ENCODE measurements around the gene COL12A1.

Gene COL12A1

DNA sequence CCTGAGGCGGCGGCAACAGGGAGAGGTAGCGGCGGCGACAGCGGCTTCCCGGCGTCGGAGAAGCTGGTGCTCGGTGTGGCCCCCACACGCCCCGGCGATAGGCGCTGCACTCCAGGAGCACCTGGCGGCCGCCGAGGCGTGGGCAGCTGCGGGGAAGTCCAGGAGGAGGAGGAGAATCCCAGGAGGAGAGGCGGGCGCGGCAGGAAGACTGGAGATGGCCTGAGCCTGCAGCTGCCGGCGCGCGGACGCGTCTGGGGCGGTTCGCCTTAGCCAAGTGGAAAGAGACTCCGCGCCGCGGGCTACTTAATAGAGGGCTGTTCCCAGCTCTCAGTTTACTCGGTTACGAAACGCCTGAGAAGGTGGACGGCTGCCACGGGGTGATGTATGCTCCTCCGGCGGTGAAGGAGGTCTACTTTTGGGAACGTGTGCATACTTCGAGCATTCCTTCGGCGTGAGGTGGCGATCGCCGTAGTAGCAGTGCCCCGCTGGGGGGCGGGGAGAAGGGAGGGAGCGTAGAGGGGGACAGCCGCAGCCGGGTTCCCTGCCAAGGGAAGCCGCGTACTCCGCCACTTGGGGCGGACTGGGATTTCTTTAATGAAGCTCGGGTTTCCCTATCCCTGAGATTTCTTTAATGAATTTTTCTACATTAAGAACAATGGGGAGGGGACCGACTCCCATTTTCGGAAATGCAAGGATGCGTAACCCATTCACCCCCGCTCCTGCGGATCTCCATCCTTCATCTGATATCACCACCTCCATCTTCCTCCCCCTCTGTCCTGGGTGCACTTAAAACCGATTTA lies at the start of gene COL12A1:
COL12A1 (minus strand) TSS at position 278 of the 800 bp plus-strand sequence. CDS start 3,261 bp downstream, outside the sequence.
- FAIRE-seq (peak; percentile 79), DNase-seq (ENCODE audit: low spot score) (peak; percentile 93)

DNA sequence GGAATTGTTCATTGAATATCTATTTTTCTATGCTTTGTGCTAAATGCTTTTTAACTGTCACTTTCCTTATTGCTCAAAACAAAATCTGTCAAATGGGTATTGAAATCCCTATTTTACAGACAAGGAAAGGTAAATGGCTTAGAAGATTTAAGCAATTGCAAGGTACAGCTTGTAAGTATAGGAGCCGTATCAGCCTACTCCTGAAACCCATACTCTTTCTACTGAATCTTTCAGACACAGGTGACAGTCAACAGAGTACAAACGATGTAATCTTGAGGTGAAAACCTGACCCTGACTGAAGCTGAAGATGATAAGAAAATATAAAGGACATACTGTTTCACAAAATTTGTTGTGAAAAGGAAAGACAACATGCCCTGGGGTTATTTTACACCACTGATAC lies 44.7 kb upstream of the COL12A1 start:
- FAIRE-seq (no peak), DNase-seq (ENCODE audit: low spot score) (no peak)

DNA sequence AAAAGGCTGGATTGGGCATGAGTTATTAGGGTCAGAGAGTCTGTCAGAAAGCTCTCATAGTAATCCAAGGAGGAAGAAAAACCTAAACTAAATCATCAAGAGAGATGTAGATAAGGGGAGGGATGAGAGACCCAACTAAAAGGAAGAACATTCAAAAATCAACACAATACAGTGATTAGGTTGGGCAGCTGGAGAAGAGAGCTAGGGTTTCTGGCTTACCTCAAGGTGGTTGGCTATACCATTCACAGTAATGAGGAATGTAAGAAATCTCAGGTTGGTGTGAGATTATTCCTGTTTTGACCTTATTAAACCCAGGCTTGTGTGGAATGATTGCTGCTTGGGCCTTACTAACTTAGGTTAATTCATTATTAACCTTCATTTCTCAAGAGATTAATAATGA lies 44.0 kb upstream of the COL12A1 start:
- DNase-seq (ENCODE audit: low spot score) (no peak), FAIRE-seq (no peak)

DNA sequence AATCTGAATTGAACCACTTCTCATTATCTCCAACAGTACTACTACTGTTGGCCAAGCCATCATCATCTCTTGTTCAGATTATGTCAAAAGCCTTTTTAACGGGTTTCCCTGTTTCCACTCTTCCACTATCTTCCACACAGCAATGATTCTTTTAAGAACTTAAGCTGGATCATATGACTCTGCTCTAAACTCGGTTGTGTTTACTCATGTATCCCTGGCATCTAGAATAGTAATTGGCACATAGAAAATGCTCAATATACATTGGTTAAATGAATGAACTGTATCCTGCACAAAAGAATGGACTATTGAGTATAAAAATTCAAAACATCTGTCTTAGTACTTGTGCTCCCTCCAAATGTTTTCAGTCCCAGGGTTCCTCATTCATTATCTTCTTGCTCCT lies 40.5 kb upstream of the COL12A1 start:
- DNase-seq (ENCODE audit: low spot score), result no peak
- FAIRE-seq, result no peak

DNA sequence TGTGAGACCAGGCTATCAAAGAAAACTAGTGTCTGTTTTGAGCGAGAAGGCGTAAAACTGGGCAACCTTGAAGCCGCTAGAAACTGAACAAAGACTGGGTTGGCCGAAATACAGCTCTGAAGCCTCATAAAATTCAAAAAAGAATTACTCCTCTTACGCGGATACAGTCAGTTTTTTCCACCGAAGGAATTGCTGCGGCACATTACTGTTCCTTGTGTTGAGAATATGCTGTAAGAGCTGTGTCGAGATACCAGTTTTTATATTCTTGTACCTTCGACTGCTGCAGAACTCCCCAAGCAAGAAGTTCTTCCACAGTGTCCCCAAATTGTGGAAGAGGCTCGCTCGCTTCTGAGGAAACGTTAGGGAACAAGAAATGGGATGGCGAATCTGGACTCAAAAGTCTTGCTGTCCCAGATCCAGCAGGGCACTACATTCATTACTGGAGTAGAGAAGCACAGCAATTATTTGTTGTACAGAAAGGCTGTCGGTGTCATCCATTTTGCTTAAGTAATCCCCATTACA lies 38.3 kb upstream of the COL12A1 start:
- peak; percentile 11 for DNase-seq (ENCODE audit: low spot score)
- no peak for FAIRE-seq

DNA sequence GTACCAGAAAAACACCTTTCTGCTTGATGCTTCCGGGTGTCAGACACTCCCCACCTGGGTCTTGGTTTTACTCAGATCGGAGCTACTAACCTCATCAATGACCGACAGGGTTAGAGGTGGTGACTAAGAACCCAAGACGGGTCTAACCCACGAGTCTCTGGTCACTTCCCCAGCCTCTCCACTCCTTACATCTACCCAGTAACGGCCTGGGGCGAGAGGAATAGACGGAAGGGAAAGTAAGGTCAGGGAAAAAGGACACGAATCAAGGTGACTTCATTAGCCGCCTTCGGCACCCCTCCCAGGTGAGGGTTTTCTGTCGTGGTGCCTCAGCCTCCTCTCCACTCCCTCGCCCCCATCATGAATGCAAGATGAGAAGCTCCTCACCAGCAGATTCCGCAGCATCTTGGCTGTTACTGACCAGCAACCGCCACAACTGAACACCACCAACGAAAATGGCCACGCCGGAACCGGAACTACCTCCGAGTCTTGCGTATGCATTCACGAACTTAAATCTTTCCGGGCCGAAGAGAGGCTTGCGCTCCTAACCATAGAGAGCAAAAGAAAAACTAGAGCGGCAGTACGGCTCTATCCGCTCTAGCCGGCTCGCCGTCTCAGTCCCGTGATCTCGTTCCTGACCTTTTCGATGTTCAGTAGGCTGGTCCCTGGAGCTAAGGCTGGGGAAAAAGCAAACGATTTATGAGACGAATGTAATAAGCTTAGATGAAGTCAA lies 37.6 kb upstream of the COL12A1 start, which contains the start of gene COX7A2:
COX7A2 (minus strand) TSS at position 469 of the 730 bp plus-strand sequence; CDS start at position 402, 67 bp downstream.
- DNase-seq (ENCODE audit: low spot score) (peak; percentile 89), FAIRE-seq (peak; percentile 23)

DNA sequence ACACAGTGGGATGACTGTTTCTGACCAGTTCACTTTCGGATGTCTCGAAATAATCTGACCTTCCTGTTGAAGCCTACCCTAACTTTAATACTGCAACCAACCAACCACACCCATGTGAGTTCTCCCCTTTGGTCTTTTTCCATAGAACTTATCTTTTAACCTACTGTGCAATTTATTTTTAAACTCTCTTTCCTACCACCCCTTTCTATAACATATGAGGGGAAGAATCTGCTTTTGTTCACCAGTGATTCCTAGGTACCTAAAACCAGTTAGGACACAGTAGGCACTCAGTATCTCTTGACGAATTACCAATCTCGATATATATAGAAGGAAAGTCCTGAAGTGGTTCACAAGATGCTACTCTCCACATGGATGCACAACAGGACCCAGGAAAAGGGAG lies 30.8 kb upstream of the COL12A1 start:
- FAIRE-seq (no peak), DNase-seq (ENCODE audit: low spot score) (no peak)

DNA sequence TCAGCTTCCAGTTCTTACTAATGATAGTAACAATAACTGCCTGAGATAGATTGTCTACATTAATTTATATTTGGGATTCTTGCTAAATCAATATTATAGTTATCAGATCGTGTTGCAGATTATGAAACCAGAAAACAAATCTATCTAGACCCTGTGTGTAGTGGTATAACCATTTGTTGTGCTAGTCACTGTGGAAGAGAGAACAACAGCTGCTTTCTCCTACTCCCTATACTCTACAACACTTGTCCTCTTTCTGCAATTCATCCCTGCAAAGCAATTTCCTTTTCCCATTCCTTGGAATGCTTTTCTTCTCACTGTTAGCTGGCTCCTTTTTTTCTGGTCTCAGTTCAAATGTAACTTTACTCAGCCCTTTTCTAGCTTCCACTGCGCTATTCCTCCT lies 29.4 kb upstream of the COL12A1 start:
- no peak for DNase-seq (ENCODE audit: low spot score)

DNA sequence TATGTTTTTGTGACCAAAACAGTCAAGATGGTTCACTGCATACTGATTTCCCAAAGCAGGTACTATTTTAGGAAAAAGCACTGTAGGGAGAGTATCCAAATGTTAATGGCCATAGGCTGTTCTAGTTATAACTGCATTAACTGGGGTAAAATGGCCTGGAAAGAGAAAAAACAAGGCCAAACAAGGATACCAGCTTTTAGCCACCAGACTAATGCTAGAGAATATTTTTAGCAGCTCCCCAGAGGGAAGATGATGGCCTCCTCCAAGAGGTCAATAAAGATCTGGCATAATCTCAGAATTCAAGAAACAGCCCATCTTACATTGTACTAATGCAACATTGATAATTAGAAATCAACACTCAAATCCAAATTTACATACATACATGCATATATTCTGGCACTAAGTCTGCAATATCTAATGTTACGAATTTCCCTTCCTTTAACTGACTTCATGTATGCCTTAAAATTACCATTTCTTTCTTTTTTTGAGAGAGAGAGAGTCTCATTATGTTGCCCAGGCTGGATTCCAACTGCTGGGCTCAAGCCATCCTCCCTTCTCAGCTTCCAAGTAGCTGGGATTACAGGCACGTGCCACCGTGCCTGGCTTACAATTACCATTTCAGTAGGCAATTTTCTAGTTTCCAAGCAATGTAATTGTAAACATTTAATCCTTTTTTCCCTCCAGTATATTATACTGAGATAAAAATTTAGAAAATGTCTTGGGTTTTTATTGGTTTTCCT lies 28.4 kb upstream of the COL12A1 start:
- DNase-seq (ENCODE audit: low spot score) (no peak), FAIRE-seq (no peak)

More for the DNA sequence above, 29.4 kb upstream of the COL12A1 start:
- FAIRE-seq, result no peak

DNA sequence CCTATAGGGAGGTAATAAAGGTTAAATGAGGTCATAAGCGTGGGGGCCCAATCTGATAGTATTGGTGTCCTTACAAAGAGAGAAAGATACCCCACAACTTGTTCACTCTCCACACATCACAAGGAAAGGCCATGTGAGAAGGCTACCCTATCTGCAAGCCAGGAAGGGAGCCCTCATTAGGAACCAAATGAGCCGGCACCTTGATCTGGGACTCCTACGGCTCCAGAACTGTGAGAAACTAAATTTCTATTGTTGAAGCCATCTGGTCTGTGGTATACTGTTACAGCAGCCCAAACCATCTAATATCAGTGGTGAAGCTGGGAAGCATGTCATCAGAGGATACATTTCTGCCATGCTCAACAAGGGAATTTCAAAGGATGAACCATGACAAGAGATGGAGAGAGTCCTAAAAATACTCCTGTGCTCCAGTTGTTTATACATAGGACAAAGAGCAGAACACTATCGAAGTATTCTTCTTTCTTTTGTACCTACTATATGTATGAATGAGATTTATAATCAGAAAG lies 27.3 kb upstream of the COL12A1 start:
- FAIRE-seq (no peak), DNase-seq (ENCODE audit: low spot score) (no peak)

DNA sequence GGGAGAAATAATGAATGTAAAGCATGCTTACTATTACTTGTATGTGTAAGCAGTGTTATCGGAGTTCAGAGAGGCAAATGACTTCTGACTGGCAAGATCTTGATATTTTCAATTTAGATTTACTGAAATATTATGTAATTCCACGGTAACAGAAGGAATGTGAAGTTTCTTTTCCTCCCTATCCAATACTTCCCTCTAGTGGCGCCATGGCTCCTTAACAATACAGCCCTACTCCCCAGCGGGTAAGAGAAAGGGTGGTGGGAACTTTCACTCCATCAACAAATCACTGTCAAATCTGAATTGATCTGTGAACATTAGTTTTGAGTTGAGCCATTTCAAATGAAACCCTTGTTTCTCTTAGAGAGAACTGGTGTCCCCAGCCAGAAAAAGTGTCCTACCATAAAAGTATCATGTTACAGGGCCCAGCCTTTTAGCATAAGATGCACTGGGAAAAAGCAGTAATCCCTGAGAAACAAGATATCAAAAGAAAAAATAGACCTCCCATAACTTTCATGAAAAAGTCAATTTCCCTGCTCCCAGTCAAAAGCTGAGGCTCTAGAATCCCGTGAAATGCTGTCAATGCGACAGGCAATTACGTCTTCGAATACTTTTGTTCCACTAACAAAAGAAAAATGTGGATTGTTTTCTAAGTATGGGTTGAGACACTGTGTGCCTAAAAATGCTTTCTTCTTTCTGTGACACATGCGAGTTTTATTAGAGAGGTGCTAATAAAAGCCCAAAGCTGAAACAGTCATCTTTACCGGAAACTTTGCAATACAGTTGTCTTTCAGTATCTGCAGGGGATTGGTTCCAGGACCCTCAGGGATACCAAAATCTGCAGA lies 24.9 kb upstream of the COL12A1 start:
- FAIRE-seq (no peak), DNase-seq (ENCODE audit: low spot score) (peak; percentile 63)

DNA sequence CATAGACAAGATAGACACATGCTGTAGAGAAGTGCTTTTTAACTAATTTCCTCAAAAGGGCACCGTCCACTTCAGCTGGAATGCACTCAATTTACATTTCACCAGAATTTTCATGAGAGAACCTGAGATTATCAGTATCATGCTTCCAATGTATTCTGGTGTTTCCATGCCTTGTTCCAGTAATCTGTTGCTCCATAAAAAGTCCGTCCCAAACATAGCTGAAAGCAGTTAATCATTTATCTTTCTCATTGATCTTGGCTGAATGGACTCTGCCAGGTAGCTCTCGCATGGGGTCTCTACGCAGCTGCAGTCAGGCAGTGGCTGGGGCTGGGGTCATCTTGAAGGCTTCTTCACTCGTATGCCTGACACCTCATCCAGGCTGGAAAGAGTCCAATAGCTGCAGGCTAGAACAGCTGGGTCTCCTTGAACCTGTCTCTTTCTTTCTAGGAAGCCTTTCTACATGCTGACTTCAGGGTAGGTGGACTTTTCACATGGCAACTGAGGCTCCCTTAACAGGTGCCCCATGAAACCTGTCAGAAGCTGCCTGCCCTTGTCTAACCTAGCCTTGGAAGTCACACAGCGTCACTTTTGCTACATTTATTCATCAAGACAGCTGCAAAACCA lies 18.6 kb upstream of the COL12A1 start:
- DNase-seq (ENCODE audit: low spot score) (no peak), FAIRE-seq (no peak)

DNA sequence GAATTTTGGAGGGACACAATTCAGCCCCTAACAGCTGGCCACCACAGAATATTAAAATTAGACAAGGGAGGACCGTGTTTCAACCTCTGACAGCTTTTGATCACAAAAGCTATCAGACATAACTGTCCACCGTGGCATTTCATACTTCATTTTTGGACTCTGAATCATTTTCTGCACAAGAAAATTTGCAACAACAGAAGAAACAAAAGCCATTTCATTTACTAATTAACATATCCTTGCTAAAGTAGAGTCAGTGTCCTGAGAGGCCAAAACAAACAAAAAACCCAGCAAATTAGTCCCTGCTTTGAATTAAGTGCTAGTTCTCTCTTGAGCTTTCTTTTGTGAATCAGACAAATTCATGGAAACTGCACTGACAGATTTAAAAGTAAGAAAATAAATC lies 17.6 kb upstream of the COL12A1 start:
- DNase-seq (ENCODE audit: low spot score) (no peak), FAIRE-seq (no peak)

DNA sequence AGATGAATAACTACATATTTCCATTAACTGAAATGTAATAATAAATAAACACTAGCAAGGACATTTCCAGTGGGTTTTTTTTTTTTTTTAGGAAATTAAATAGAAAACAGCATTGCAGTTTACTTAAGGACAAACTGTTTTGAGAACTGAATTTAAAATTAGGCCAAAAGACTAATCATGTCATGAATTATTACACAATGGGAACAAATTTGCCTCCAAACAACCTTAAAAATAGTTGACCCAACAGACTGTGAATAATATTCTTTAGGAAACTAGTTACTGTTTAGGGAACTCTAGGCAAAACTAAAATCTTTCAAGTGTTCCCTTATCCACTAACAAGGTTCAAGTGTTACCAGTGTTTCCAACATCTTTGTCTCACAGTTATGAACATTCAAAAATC lies 16.4 kb upstream of the COL12A1 start:
- DNase-seq (ENCODE audit: low spot score) (no peak), FAIRE-seq (no peak)

DNA sequence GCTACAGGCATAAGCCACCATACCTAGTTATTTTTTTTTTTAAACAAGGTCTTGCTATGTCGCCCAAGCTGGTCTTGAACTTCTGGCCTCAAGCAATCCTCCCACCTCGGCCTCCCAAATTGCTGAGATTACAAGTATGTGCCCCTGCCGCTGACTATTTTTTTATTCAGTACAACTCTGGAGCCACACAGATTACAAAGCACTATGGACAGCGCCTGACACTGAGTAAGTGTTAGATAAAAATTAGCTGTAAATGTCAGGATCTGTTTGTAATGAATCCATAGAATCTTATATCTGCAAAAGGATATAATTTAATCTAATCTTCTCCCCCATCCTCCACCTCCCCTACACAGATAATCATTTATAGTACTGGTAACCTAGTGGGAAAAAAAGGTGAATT lies 15.3 kb upstream of the COL12A1 start:
- no peak for FAIRE-seq
- DNase-seq (ENCODE audit: low spot score), result no peak

DNA sequence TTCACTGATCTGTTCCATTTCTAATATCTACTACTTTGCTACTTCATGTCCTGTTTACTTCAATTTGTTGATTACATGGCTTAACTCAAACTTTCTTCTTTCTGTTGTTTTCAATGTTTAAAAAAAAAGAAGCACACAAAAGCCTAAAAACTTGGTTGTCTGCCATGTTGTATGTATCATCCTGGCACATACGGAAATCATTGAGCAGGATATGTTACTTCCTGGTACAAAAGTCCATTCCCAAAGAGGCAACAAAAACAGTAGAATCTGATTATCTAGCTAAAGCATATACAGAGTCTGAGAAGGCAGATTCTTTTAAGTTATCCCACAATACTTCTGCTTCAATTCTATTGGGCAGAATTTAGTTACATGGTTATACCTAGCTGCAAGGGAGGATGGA lies 14.5 kb upstream of the COL12A1 start:
- FAIRE-seq (no peak), DNase-seq (ENCODE audit: low spot score) (no peak)

DNA sequence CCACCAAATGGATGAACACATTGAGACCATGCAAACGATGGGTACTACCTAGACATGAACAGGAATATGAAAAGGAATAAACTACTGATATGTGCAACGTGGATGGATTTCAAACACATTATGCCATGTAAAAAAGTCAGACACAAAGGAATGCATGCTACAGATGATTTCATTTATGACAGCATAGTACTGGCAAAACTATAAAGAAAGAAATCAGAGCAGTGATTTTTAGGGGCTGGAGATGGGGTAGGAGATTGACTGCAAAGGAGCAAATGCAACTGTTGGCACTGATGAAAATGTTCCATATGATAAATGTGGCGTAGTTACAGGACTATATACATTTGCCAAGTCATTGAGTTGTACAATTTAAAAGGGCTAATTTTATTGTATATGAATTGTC lies 13.4 kb upstream of the COL12A1 start:
- FAIRE-seq (no peak), DNase-seq (ENCODE audit: low spot score) (no peak)

DNA sequence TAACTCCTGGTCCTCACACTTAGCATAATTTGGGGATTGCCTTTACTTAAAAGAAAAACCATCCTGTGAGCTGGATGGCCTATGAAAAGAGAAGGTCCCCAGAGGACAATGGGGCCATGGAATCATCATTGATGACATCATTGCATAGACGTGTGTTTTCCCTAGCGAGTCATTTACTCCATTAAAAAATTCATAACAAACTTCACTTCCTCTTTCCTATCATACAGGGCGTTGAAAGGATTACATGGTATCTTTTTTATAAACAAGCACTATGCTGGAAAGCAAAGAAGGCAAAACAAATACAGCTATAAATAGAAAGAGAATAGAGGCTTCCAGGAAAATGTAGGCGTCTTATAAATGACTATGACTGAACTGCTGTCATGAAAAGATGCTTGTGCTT lies 11.3 kb upstream of the COL12A1 start:
- FAIRE-seq, result no peak
- DNase-seq (ENCODE audit: low spot score), result peak; percentile 26

DNA sequence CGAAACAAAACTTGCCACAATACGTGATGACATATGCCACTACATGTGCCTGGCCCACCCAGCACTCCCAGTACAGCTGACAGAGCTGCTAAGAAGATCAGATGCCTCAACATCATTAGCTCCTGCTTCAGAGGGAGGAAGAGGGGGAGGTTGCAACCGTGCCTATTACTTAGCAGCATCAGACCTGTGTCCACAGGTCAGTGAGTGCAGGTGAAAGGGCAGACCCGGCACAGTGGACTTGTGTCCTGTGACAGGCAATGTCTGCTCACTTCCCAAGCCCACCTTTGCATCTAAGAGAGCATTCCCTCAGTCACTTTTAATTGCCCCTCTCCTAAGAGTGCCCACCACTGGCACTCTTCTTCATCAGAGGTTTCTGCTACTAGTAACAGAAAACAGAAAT lies 9.4 kb upstream of the COL12A1 start:
- FAIRE-seq (peak; percentile 17), DNase-seq (ENCODE audit: low spot score) (no peak)

DNA sequence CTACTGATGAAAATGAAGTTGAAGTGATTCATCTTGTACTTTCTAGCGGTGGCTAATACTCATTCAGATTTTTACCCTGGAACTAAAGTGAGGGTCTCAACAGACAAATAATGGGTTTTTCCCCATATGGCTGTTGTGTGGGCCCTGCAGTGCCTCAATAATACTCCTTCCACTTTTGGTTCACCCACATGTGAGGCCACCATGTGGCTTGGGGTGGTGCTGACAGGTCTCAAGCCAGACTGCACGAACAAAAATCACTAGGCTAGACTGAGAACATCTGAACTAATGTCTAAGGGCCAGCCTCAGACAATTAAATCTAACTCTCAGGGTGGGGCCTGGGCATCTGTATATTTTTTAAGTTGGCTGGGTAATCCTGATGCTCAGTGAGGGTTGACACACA lies 7.9 kb upstream of the COL12A1 start:
- DNase-seq (ENCODE audit: low spot score), result no peak
- FAIRE-seq, result no peak
